GM12891 (cell line): ENCODE data around the gene DESI2.
"Not testable (repeated sequence)": the region's sequence is repeated elsewhere in the genome, so short reads cannot be mapped to it uniquely, and the experiment has no call there.

Source experiments
- POLR2A ChIP-seq: IDR thresholded peaks from 2 replicates; pipeline ENCODE4 v1.6.1; 2011; ENCODE audit warnings: low read depth, low read length, control low read depth
- POLR2AphosphoS5 ChIP-seq: IDR thresholded peaks from 2 replicates; pipeline ENCODE4 v1.6.1; 2011; ENCODE audit warnings: low read depth, low read length, control low read depth
- TAF1 ChIP-seq: IDR thresholded peaks from 2 replicates; pipeline ENCODE4 v1.6.1; 2011; ENCODE audit warnings: low read depth, low read length, control low read depth

- TF ChIP-seq POLR2AphosphoS5, POLR2A, TAF1: not testable (repeated sequence)
Observed at GRCh38 chr1:244661569-244662312, 8.8 kb downstream of the DESI2 start.
